Inflammatory macrophage (primary cell): ENCODE results near the gene FAM210B.
"Not testable (repeated sequence)": the region's sequence is repeated elsewhere in the genome, so short reads cannot be mapped to it uniquely, and the experiment has no call there.

Source experiments
- DNase-seq, 2 donors: peaks; one replicate each; pipeline ENCODE4 v3.0.0-alpha.2; 2020 to 2022

The FAM210B gene

DNA sequence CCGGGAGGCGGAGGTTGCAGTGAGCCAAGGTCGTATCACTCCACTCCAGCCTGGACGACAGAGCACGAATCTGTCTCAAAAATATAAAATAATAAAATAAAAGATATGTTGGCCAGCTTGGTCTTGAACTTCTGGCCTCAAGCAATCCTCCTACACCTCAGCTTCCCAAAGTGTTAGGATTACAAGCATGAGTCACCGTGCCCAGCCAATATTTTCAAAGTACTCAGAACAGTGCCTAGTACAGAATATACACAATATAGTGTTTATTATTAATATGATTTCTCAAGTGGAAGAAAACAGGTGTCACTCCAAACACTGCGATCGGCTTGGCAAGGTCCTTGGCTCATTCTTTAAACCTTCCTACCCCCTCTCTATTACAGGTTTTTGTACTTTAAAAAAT, 3.1 kb downstream of the FAM210B start:
- no peak for DNase-seq

DNA sequence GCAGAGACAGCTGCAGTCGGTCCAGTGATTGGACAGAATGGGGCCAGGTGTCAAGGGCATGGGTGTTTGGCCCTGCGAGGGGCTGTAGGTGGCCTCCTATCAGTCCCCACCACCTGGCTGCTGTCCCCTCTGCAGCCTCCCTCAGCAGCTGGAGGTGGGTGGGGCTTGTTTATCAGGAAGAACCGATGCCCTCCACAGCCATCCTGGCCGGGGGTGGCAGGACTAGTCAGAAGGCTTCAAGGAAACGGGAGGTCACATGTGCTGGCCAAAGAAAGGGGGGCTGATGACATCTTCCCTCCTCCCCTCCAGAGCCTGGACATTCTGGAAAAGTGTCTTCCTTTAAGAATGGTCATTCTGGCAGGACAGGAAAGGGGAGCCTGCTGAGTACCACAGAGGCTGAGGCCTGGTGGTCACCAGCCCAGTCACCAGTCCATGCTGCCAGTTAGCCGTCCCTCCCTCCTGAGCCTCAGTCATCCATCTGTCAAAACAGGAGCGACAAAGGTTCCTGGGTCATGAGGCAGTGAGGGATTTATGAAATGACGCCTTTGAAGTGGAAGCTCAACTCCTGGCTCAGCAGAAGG, 4.1 kb downstream of the FAM210B start:
- peak; percentile 29 to 76 for DNase-seq

DNA sequence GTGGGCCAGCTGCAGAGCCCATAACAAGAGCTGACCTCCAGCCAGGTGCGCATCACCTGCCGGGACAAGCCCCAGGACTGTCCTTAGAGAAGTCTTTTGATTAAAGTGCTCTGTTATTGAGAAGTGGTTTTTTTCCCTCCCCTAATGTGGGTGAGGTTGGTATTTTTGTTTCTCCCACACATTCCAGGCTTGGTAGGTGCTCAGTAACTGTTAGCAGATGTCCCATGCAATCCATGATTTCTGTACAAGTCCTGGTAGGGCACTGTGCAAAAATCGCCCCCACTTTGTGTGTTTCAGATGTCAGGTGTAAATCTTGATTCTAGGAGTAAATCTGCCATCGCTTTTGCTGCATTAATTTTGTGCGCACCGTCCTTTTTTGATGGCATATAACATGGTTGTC, 4.7 kb downstream of the FAM210B start:
- DNase-seq = no peak

- DNase-seq = no peak
Observed at GRCh38 chr20:56368351-56369134, 9.8 kb downstream of the FAM210B start.

GRCh38 chr20:56369179-56369578, 10.4 kb downstream of the FAM210B start:
- no peak for DNase-seq

DNA sequence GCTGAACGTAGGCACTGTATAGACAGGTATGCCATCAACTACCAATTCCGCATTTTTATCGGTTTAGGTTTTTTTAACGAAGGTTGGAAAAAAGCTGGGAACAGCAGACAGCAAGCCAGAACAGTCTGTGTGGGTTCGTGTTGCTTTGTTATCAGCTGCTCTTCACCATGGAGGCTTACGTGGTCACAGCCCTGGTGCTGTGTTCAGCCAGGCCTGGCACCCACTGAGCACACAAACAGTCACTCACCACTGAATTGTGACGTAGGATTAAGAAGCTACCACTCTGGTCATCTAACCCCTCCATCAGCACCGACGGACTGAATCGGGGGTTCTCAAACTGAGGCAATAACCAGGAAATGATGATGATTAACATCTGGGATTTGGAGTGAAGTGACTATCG, 13.2 kb downstream of the FAM210B start:
- no peak for DNase-seq

GRCh38 chr20:56372850-56373249, 14.1 kb downstream of the FAM210B start:
- no peak for DNase-seq

- peak; percentile 93 to 97 for DNase-seq
Observed at GRCh38 chr20:56373942-56374341, 15.2 kb downstream of the FAM210B start.

DNA sequence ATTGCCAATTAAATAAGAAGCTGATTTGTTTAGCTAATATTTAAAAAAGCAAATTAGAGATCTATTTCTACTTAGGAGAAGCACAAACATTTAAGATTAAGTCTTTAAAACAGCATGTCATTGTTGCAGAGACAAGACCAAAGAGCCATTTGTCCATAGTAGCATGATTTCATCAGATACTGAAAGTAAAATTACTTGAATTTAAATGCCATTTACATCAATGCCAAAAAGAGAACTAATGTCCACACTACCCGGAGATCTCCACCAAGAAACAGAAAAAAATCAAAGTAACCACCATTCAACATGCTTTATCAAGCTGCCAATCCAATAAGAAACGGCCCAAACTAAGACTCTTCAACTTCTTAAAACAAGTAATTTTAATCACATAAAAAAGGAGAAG, 17.6 kb downstream of the FAM210B start:
- peak; percentile 29 to 43 for DNase-seq

- DNase-seq = no peak
Observed at GRCh38 chr20:56378386-56378785, 19.6 kb downstream of the FAM210B start.

GRCh38 chr20:56380375-56380774, 21.6 kb downstream of the FAM210B start:
- peak in 1 of 2 donors; percentile 24 for DNase-seq

DNA sequence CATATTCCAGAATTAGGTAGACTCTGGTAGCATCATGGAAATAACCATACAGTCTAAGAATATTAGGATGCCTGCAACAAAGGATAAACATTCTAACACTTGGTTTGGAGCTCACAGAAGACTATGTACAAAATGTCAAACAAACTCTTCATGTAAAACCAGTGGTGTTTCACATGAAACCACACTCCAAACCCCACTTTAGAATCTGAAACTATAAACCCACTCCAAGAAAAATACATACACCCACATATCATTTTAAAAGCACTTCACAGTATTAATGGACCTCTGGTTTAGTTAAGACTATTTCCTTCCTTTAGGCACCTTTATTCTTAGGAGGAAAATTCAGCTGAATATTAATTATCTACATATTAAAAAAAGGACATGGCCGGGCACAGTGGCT, 22.7 kb downstream of the FAM210B start:
- no peak for DNase-seq

DNA sequence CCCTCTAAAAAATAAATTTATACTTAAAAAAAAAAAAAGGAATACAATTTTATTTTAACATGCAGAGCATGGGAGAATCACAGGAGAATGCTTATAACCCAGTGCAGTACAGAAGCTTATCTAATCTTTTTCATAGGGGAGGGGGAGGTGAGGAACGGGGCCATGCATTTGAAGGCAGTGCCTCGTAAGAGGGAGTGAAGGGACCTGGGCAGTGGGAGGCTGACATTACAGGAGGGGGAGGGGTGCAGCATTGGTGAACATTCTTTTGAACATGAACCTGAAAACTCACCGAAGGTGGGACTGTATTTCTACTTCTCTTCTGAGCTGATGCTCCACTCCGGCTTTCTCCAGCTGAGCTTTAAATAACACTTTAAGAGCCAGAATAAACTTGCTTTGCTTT, 23.9 kb downstream of the FAM210B start:
- DNase-seq = no peak

DNA sequence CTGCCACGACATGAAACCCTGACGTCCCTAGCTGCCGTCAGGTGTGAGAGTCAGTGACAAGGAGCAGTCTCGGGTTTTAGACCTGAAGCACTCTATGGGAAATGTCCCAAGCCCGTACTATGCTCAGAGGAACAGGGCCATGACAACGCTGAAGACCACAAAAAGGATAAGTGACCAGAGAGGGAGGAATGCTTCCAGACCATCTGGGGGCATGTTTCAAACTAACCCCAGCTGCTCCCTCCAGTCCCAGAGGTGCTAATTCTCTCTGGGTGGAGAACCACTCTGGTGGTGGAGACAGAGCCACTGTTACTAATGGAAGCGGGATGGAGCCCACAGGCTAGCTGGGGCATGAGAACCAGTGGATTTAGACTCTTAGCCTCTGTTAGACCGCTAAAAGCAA, 24.6 kb downstream of the FAM210B start:
- DNase-seq = no peak

- no peak for DNase-seq
Observed at GRCh38 chr20:56385130-56385529, 26.4 kb downstream of the FAM210B start.

GRCh38 chr20:56386219-56386618, 27.4 kb downstream of the FAM210B start:
- DNase-seq = no peak

GRCh38 chr20:56388882-56389281, 30.1 kb downstream of the FAM210B start:
- no peak for DNase-seq

- no peak for DNase-seq
Observed at GRCh38 chr20:56389807-56390206, 31.0 kb downstream of the FAM210B start.

DNA sequence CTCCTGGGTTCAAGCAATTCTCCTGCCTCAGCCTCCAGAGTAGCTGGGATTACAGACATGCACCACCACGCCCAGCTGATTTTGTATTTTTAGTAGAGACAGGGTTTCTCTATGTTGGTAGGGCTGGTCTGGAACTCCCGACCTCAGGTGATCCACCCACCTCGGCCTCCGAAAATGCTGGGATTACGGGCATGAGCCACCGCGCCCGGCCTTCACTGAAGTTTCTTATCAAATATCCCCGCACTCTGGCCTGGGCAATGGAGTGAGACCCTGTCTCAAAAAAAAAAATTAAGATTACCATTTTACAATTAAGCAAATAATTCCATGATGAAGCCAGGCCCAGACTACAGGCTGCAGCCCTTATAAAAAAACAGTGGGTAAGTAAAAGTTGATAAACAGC, 31.6 kb downstream of the FAM210B start:
- not testable (repeated sequence) for DNase-seq

DNA sequence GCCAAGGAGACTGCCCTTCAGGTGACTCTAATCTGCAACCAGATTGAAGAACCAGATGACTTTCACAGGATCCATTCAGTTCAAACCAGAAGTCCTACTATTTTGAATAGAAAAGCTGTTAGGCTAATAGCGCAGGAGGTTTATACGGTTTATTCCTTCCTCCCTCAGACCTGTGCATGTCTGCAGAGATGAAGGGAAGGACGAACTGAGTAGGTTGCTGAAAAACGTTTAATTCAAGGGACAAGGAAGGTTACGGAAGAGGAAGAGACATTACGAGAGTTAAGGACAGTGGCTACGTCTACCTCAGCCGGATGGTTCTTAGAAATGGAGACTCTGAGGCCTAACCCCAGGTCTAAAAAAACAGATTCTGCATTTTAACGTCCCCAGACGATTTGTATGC, 32.3 kb downstream of the FAM210B start:
- DNase-seq = peak; percentile 8 to 21

DNA sequence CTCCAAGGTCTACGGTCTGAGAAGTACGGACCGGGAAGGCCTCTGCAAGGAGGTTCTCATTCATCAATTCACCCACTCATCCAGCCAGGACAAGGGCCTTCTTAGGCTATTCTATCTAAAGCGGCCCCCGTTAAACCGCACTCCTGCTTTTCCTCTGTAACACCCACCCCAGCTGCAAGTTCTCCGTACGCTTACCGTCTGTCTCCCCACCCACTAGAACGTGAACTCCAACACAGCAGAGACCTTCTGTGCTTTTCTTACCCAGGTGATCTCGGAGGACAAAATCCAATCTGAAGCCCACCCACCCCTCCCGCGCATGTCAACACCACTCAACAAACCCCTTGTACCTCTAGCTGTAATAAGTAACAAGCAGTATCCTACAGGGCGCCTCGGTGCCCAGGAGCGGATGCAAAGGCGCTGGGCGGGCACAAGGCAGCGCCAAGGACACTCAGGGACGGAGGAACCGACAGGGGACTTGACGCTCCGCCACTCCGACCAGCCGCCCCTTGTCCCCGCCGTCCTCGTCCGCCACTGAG, 32.9 kb downstream of the FAM210B start:
- peak in 1 of 2 donors; percentile 2 for DNase-seq

DNA sequence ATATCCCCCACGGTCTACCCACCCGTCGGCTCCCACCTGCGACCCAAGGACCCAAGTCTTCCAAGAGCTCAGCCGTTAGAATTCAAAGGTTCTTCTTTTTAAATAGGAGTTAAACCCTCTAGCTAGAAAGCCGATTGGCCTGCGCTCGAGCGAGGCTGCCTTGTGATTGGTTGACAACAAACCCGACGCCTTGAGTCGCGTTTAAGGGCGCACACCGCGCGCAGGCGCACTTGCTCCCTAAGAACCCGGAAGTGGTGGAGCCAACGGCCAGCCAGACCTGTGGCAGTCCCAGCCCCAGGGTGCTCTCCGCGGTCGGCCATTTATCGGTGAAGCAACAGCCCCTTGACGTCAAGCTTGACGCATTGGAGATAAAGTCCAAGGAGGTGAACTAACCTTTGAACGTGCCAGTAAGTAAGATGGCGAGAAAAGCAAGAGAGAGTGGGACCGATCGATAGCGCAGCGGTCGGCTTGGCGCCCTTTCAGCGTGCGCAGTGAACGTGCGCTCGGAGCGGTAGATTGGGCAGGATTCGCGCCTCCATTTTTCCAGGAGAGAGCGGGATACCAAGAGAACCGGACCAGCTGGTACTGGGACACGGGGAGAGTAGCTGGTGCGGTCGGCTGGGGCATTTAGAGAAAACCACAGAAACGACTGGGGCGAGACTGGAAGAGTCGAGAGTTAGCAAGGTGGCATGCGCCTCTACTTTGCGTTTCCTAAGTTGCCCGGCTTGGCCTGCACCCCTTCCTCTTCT, 33.5 kb downstream of the FAM210B start, which contains the start of the genes AURKA and CSTF1:
TSS of gene AURKA (minus strand) at position 84 of the 749 bp plus-strand sequence. CDS start 4,018 bp downstream, outside the sequence.
TSS of gene CSTF1 (plus strand) at position 514 of the 749 bp plus-strand sequence. CDS start 2,908 bp downstream, outside the sequence.
- peak; percentile 100 for DNase-seq

DNA sequence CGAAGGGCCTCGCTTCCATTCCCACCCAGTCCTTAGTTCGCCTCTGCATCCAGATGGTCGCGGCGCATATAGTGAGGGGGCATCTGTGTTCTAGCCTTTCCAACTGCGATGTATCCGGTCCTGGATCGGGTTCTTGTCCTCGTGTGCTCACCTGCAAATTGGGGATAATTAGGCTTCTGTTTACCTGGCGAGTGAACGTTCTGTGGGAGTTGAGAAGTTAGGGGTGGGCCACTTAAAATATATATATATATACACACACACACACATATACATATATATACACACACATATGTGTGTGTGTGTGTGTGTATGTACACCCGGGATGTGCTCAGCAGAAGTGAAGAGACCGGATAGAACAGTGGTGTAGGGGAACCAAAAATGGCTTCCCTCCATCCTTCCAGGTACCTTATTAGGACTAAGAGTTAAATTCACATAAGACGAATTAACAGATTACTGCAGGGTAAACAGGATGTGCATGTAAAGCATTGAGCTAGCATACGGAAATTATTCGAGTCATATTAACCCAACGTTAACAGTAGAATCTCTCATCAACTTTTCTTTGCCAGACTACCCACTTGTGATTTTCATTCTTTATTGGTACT, 34.2 kb downstream of the FAM210B start:
- DNase-seq = peak in 1 of 2 donors; percentile 5
